Measurements from ENCODE around the gene KIAA0825.

Gene KIAA0825

DNA sequence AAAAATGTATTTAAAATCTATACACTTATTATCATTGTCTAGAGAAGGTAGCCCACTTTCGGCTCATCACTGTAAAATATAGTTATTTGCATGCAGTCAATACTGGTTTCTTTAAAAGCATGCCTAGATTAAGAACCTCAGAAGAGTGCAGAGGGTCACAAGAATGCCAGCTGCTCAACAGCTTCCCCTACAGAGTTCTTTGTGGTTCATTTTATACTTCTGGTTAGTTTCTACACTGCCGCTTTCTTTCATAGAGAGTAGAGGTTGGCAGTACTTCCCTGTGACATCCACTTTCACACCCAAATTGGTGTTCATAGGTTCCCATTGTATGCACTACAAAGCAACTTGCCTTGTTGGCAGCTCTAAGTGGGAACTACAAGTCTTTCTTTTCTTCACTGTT lies 137.3 kb downstream of the KIAA0825 start:
- no peak overlapping the region for H3K4me3 ChIP-seq (ENCODE audit: low read length)
- TF ChIP-seq, protein P1, sequence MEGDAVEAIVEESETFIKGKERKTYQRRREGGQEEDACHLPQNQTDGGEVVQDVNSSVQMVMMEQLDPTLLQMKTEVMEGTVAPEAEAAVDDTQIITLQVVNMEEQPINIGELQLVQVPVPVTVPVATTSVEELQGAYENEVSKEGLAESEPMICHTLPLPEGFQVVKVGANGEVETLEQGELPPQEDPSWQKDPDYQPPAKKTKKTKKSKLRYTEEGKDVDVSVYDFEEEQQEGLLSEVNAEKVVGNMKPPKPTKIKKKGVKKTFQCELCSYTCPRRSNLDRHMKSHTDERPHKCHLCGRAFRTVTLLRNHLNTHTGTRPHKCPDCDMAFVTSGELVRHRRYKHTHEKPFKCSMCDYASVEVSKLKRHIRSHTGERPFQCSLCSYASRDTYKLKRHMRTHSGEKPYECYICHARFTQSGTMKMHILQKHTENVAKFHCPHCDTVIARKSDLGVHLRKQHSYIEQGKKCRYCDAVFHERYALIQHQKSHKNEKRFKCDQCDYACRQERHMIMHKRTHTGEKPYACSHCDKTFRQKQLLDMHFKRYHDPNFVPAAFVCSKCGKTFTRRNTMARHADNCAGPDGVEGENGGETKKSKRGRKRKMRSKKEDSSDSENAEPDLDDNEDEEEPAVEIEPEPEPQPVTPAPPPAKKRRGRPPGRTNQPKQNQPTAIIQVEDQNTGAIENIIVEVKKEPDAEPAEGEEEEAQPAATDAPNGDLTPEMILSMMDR (conservative IDR thresholded peaks at IDR 0.05; ENCODE audit: low read depth, low read length): no peak
- no peak for DNase-seq (ENCODE audit: low read depth)

DNA sequence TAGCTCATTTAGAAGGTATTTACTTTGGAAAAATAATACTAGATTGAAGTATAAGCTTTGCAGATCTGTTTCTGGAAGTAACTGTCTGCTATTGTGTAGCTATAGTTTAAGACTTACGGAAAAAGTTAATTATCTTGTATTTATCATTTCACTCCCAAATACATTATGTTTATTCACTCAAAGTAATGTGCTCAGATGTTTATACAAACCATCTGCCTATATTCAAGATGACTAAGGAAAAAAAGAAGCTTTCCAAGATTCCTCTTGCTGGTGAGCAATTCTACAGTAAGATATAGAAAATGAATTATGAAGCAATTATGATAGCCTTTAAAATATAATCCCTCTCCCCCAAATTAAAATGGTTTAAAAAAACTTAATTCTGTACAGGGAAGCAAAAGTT lies 137.9 kb downstream of the KIAA0825 start:
- DNase-seq (ENCODE audit: low read depth): no peak
- TF ChIP-seq, protein P1 (conservative IDR thresholded peaks at IDR 0.05; ENCODE audit: low read depth, low read length): no peak
- H3K4me3 ChIP-seq (ENCODE audit: low read length): no peak overlapping the region

DNA sequence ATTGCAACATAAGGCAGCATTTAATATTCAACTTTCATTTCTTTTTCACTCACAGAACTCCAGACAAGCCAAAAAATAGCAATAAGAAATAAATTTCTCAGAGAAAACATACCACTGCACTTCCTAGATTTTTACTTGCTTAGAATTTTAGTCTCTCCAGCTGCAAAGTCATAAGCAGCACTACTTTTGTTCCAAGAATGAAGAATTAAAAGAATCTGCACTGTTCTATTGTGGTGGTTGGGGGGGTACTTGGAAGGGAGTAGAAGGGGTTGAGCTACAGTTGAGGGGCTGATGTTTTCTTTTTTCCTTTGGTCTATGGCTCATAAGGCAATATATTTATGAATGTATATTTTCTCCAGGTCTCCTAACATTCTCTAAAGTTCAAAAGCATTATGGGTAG lies 144.5 kb downstream of the KIAA0825 start:
- no peak overlapping the region for H3K4me3 ChIP-seq (ENCODE audit: low read length)
- DNase-seq (ENCODE audit: low read depth): no peak
- TF ChIP-seq, protein P1 (conservative IDR thresholded peaks at IDR 0.05; ENCODE audit: low read depth, low read length): no peak

DNA sequence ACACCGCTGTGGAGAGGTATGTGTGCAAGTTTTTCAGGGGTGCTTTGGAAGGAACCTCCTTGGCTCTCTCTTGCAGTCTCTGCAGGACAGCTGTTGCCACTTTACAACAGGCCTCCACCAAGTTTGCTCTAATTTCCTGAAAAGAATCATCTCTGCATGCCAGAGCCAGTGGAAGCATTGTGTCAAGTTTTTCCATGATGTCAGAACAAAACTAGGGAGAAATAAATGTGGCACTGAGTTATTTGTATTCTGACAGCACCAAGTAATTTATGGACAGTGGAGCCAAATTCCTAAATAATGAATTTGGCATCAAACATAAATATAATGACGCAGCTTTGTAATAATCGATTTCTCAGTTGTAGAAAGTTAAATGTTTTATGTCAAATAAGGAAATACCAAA lies 146.9 kb downstream of the KIAA0825 start:
- no peak overlapping the region for H3K4me3 ChIP-seq (ENCODE audit: low read length)
- DNase-seq (ENCODE audit: low read depth): no peak
- TF ChIP-seq, protein P1 (conservative IDR thresholded peaks at IDR 0.05; ENCODE audit: low read depth, low read length): no peak

DNA sequence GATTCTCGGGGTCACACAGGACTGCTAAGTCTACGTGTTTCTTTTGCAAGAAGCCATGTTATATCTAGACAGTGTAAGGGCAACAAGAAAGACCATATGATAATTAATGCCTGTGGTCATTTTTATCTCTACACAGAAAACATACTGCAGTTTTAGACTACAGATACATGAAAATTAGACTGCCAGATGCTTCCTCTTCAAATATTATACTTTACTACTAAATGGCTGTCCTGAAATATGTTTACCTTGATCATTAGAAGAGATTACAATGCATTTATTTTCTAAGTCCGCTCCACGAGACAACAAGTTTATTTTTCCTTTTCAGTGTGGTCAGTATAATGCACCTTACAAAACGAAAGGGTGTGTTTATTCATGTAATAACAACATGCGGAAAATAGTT lies 147.6 kb downstream of the KIAA0825 start:
- TF ChIP-seq, protein P1 (conservative IDR thresholded peaks at IDR 0.05; ENCODE audit: low read depth, low read length): no peak
- DNase-seq (ENCODE audit: low read depth): no peak
- H3K4me3 ChIP-seq (ENCODE audit: low read length): no peak overlapping the region

DNA sequence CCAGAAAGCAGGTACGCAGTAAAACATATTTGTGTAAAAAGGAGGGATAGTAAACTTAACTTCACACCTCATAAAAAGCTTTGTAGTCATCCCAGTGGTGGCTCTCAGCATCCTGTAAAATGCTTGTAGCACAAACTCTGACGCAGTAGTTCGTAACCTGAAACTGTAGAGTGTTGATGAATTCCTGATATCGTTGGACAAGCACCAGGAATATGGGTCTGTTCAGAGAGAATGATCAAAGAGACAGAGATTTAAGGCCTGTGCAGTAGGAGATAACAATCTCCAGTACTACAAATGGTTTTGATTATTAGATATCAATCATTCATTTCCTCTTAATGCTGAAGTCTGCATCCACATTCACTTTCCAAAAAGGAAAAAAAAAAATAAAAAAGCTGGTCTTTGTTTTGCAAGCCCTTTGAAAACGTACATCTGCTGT lies 148.5 kb downstream of the KIAA0825 start:
- no peak for DNase-seq (ENCODE audit: low read depth)
- TF ChIP-seq, protein P1 (conservative IDR thresholded peaks at IDR 0.05; ENCODE audit: low read depth, low read length): no peak
- no peak overlapping the region for H3K4me3 ChIP-seq (ENCODE audit: low read length)

DNA sequence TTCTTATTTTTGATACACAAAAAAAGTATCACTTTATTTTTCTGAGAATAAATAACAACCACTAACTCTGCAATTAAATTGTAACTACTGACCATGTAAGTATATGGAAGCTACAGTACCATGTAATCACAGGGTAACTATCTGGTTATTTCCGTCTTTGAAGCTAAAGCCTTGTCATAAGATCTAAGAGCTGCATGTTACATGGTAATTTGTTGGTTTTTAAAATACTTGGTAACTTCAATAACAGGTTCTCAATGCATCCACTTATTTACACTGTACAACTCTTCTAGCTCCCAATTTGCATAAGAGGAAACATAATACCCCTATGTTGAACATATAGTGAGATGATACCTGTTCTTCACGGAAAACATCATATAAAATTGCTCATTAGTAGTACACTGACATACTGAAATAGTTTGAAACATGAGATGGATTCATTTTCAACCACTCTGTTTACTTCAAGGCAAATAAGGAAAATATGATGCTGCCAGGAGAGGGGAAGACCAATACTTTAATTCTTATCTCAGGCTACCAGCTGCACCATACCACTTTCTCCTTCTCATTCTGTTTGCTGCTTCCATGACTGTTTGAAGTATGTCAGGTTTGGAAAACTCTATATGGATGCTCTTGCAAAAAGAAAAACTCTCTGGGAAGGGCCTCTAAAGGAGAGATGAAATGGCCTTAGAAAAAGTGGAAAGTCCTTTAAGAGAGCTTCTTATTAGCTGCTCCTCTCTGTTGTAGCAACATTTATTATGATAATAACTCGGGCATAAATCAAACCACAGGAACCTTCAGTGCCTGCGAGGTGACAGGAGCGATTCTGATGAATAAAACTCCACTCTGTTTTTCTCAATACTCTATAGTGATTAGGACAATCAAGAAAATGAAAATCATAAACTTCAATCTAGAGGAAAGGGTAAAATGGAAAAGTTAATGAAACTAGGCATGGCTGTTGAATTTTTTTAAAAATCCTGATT lies 150.2 kb downstream of the KIAA0825 start:
- no peak for DNase-seq (ENCODE audit: low read depth)
- TF ChIP-seq, protein P1 (conservative IDR thresholded peaks at IDR 0.05; ENCODE audit: low read depth, low read length): no peak
- H3K4me3 ChIP-seq (ENCODE audit: low read length): no peak overlapping the region

Measured in retinal pigment epithelial cell (primary cell).